ENCODE data around the gene FAIM2.

The FAIM2 gene

GRCh38 chr12:49946497-49946896 is 42.8 kb upstream of the FAIM2 start:
- H3K27ac ChIP-seq (ENCODE audit: insufficient read depth, low read depth, low read length, poor library complexity, severe bottlenecking), result no peak overlapping the region
- peaks cover 15% of the 10 kb centered on the region for H3K27me3 ChIP-seq (ENCODE audit: control insufficient read depth, insufficient read depth, low read length, poor library complexity, severe bottlenecking)
- 91 to 94% methylated on average over 3 of the region's 3 CpGs for WGBS, 2 experiments
- H3K4me1 ChIP-seq (ENCODE audit: control insufficient read depth, insufficient read depth, low read length), result peaks cover 8% of the 10 kb centered on the region
- no peaks in the 10 kb centered on the region for H3K9me3 ChIP-seq (ENCODE audit: control insufficient read depth, low read length)
- no peaks in the 10 kb centered on the region for H3K36me3 ChIP-seq (ENCODE audit: control insufficient read depth, insufficient read depth, low read length)
- no peak overlapping the region for H3K4me3 ChIP-seq (ENCODE audit: insufficient read depth, low read depth, low read length)

GRCh38 chr12:49946086-49946485 is 42.4 kb upstream of the FAIM2 start:
- 73 to 75% methylated on average over 9 of the region's 9 CpGs for WGBS, 2 experiments
- no peak overlapping the region for H3K4me3 ChIP-seq (ENCODE audit: insufficient read depth, low read depth, low read length)
- H3K36me3 ChIP-seq (ENCODE audit: control insufficient read depth, insufficient read depth, low read length), result no peaks in the 10 kb centered on the region
- peaks cover 8% of the 10 kb centered on the region for H3K4me1 ChIP-seq (ENCODE audit: control insufficient read depth, insufficient read depth, low read length)
- H3K9me3 ChIP-seq (ENCODE audit: control insufficient read depth, low read length), result no peaks in the 10 kb centered on the region
- H3K27ac ChIP-seq (ENCODE audit: insufficient read depth, low read depth, low read length, poor library complexity, severe bottlenecking), result no peak overlapping the region
- H3K27me3 ChIP-seq (ENCODE audit: control insufficient read depth, insufficient read depth, low read length, poor library complexity, severe bottlenecking), result peaks cover 15% of the 10 kb centered on the region

GRCh38 chr12:49945394-49946080 is 41.8 kb upstream of the FAIM2 start:
- H3K4me3 ChIP-seq (ENCODE audit: insufficient read depth, low read depth, low read length), result no peak overlapping the region
- 8 to 9% methylated on average over 28 of the region's 28 CpGs for WGBS, 2 experiments
- no peaks in the 10 kb centered on the region for H3K9me3 ChIP-seq (ENCODE audit: control insufficient read depth, low read length)
- peaks cover 8% of the 10 kb centered on the region for H3K4me1 ChIP-seq (ENCODE audit: control insufficient read depth, insufficient read depth, low read length)
- H3K27ac ChIP-seq (ENCODE audit: insufficient read depth, low read depth, low read length, poor library complexity, severe bottlenecking), result no peak overlapping the region
- H3K27me3 ChIP-seq (ENCODE audit: control insufficient read depth, insufficient read depth, low read length, poor library complexity, severe bottlenecking), result peaks cover 15% of the 10 kb centered on the region
- no peaks in the 10 kb centered on the region for H3K36me3 ChIP-seq (ENCODE audit: control insufficient read depth, insufficient read depth, low read length)

GRCh38 chr12:49944718-49945117 is 41.0 kb upstream of the FAIM2 start:
- peaks cover 15% of the 10 kb centered on the region for H3K27me3 ChIP-seq (ENCODE audit: control insufficient read depth, insufficient read depth, low read length, poor library complexity, severe bottlenecking)

GRCh38 chr12:49944046-49944445 is 40.3 kb upstream of the FAIM2 start:
- peaks cover 8% of the 10 kb centered on the region for H3K4me1 ChIP-seq (ENCODE audit: control insufficient read depth, insufficient read depth, low read length)
- no peak overlapping the region for H3K4me3 ChIP-seq (ENCODE audit: insufficient read depth, low read depth, low read length)
- 88 to 90% methylated on average over 5 of the region's 5 CpGs for WGBS, 2 experiments
- no peaks in the 10 kb centered on the region for H3K36me3 ChIP-seq (ENCODE audit: control insufficient read depth, insufficient read depth, low read length)
- H3K27ac ChIP-seq (ENCODE audit: insufficient read depth, low read depth, low read length, poor library complexity, severe bottlenecking), result no peak overlapping the region
- peaks cover 15% of the 10 kb centered on the region for H3K27me3 ChIP-seq (ENCODE audit: control insufficient read depth, insufficient read depth, low read length, poor library complexity, severe bottlenecking)
- no peaks in the 10 kb centered on the region for H3K9me3 ChIP-seq (ENCODE audit: control insufficient read depth, low read length)

More at GRCh38 chr12:49944718-49945117, 41.0 kb upstream of the FAIM2 start:
- WGBS, 2 experiments, result 86% methylated on average over 3 of the region's 3 CpGs
- H3K4me1 ChIP-seq (ENCODE audit: control insufficient read depth, insufficient read depth, low read length), result peaks cover 8% of the 10 kb centered on the region
- H3K27ac ChIP-seq (ENCODE audit: insufficient read depth, low read depth, low read length, poor library complexity, severe bottlenecking), result no peak overlapping the region
- no peak overlapping the region for H3K4me3 ChIP-seq (ENCODE audit: insufficient read depth, low read depth, low read length)
- H3K36me3 ChIP-seq (ENCODE audit: control insufficient read depth, insufficient read depth, low read length), result no peaks in the 10 kb centered on the region
- H3K9me3 ChIP-seq (ENCODE audit: control insufficient read depth, low read length), result no peaks in the 10 kb centered on the region

GRCh38 chr12:49943625-49943960 is 39.9 kb upstream of the FAIM2 start:
- Histone ChIP-seq H3K4me1 (ENCODE audit: control insufficient read depth, insufficient read depth, low read length) (peaks cover 8% of the 10 kb centered on the region), H3K27ac (ENCODE audit: insufficient read depth, low read depth, low read length, poor library complexity, severe bottlenecking) (no peak overlapping the region), H3K36me3 (ENCODE audit: control insufficient read depth, insufficient read depth, low read length) (no peaks in the 10 kb centered on the region), H3K27me3 (ENCODE audit: control insufficient read depth, insufficient read depth, low read length, poor library complexity, severe bottlenecking) (peaks cover 15% of the 10 kb centered on the region), H3K9me3 (ENCODE audit: control insufficient read depth, low read length) (no peaks in the 10 kb centered on the region), H3K4me3 (ENCODE audit: insufficient read depth, low read depth, low read length) (no peak overlapping the region)
- WGBS, 2 experiments, result 68 to 70% methylated on average over 1 of the region's 1 CpG

GRCh38 chr12:49942921-49943624 is 39.4 kb upstream of the FAIM2 start:
- 82 to 83% methylated on average over 14 of the region's 14 CpGs for WGBS, 2 experiments
- no peaks in the 10 kb centered on the region for H3K9me3 ChIP-seq (ENCODE audit: control insufficient read depth, low read length)
- H3K27me3 ChIP-seq (ENCODE audit: control insufficient read depth, insufficient read depth, low read length, poor library complexity, severe bottlenecking), result peaks cover 15% of the 10 kb centered on the region
- no peak overlapping the region for H3K4me3 ChIP-seq (ENCODE audit: insufficient read depth, low read depth, low read length)
- H3K27ac ChIP-seq (ENCODE audit: insufficient read depth, low read depth, low read length, poor library complexity, severe bottlenecking), result no peak overlapping the region
- H3K4me1 ChIP-seq (ENCODE audit: control insufficient read depth, insufficient read depth, low read length), result peaks cover 8% of the 10 kb centered on the region
- no peaks in the 10 kb centered on the region for H3K36me3 ChIP-seq (ENCODE audit: control insufficient read depth, insufficient read depth, low read length)

- H3K9me3 ChIP-seq (ENCODE audit: control insufficient read depth, low read length), result no peaks in the 10 kb centered on the region
- peaks cover 15% of the 10 kb centered on the region for H3K27me3 ChIP-seq (ENCODE audit: control insufficient read depth, insufficient read depth, low read length, poor library complexity, severe bottlenecking)
- 91 to 92% methylated on average over 3 of the region's 3 CpGs for WGBS, 2 experiments
- peaks cover 8% of the 10 kb centered on the region for H3K4me1 ChIP-seq (ENCODE audit: control insufficient read depth, insufficient read depth, low read length)
- no peak overlapping the region for H3K4me3 ChIP-seq (ENCODE audit: insufficient read depth, low read depth, low read length)
- H3K36me3 ChIP-seq (ENCODE audit: control insufficient read depth, insufficient read depth, low read length), result no peaks in the 10 kb centered on the region
- H3K27ac ChIP-seq (ENCODE audit: insufficient read depth, low read depth, low read length, poor library complexity, severe bottlenecking), result no peak overlapping the region
Measured at GRCh38 chr12:49942512-49942893, 38.8 kb upstream of the FAIM2 start.

- H3K36me3 ChIP-seq (ENCODE audit: control insufficient read depth, insufficient read depth, low read length), result no peaks in the 10 kb centered on the region
- H3K27me3 ChIP-seq (ENCODE audit: control insufficient read depth, insufficient read depth, low read length, poor library complexity, severe bottlenecking), result peaks cover 15% of the 10 kb centered on the region
- H3K4me3 ChIP-seq (ENCODE audit: insufficient read depth, low read depth, low read length), result no peak overlapping the region
- H3K9me3 ChIP-seq (ENCODE audit: control insufficient read depth, low read length), result no peaks in the 10 kb centered on the region
- H3K27ac ChIP-seq (ENCODE audit: insufficient read depth, low read depth, low read length, poor library complexity, severe bottlenecking), result no peak overlapping the region
- peaks cover 8% of the 10 kb centered on the region for H3K4me1 ChIP-seq (ENCODE audit: control insufficient read depth, insufficient read depth, low read length)
- 90 to 91% methylated on average over 13 of the region's 13 CpGs for WGBS, 2 experiments
Measured at GRCh38 chr12:49941556-49942511, 38.1 kb upstream of the FAIM2 start.

- Histone ChIP-seq H3K9me3 (ENCODE audit: control insufficient read depth, low read length) (no peaks in the 10 kb centered on the region), H3K27ac (ENCODE audit: insufficient read depth, low read depth, low read length, poor library complexity, severe bottlenecking) (no peak overlapping the region), H3K36me3 (ENCODE audit: control insufficient read depth, insufficient read depth, low read length) (no peaks in the 10 kb centered on the region), H3K4me1 (ENCODE audit: control insufficient read depth, insufficient read depth, low read length) (peaks cover 8% of the 10 kb centered on the region), H3K4me3 (ENCODE audit: insufficient read depth, low read depth, low read length) (no peak overlapping the region), H3K27me3 (ENCODE audit: control insufficient read depth, insufficient read depth, low read length, poor library complexity, severe bottlenecking) (peaks cover 6% of the 10 kb centered on the region)
- 91 to 94% methylated on average over 1 of the region's 1 CpG for WGBS, 2 experiments
Measured at GRCh38 chr12:49939707-49940106, 36.0 kb upstream of the FAIM2 start.

Measured in ectodermal cell (in vitro differentiated cells).